Omental fat pad (tissue), 4 donors: ENCODE results near the gene EPHB4. TPM values are rescaled to one million over a fixed set of nuclear protein-coding genes. Genes with fewer than 3 reads are reported as not detected.

Experiments used
- ATAC-seq: fragments of 150-250 bp; one replicate; pipeline ENCODE4 v1.9.1; 2016; ENCODE audit warnings: mild to moderate bottlenecking, moderate library complexity; ENCODE audit not compliant: low FRiP score
- DNase-seq: peaks from one replicate; pipeline ENCODE4 v3.0.0-alpha.2; 2019; ENCODE audit warnings: low spot score
- total RNA-seq, 4 donors: library from RNA; depleted of rRNA; stranded (reverse); fragments of >200 nt; gene quantifications; one replicate each; pipeline ENCODE4 v1.1.0, GENCODE V29; 2016
- TF ChIP-seq, protein P1 (sequence below), 3 donors: fragments of 450-650 bp; IDR thresholded peaks; one replicate each; pipeline ENCODE4 v1.5.1; 2016 to 2017; ENCODE audit warnings: antibody characterized with exemption in 3 of 3, mild to moderate bottlenecking in 3 of 3, moderate library complexity in 2 of 3

EPHB4 gene
- total RNA-seq, 4 donors from 2014 or later: 24.3 to 73.5 (median 37.4) TPM

DNA sequence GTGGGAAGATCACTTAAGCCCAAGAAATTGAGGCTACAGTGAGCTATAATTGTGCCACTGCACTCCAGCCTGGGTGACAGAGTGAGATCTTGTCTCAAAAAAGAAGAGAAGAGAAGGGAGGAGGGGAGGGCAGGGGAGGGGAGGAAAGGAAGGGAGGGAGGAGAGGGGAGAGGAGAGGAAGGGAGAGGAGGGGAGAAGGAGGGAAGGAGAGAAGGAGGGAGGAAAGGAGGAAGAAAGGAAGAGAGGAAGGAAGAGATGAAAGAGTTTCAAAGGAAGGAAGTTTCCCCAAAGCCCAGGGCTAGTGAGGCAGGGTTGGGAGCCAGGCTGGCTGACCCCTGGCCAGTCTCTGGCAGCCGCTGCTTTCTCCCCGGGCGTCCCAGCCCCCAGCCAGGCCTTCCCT lies 32.6 kb downstream of the EPHB4 start:
- no peak for ATAC-seq
- no peak for DNase-seq
- TF ChIP-seq, protein P1, sequence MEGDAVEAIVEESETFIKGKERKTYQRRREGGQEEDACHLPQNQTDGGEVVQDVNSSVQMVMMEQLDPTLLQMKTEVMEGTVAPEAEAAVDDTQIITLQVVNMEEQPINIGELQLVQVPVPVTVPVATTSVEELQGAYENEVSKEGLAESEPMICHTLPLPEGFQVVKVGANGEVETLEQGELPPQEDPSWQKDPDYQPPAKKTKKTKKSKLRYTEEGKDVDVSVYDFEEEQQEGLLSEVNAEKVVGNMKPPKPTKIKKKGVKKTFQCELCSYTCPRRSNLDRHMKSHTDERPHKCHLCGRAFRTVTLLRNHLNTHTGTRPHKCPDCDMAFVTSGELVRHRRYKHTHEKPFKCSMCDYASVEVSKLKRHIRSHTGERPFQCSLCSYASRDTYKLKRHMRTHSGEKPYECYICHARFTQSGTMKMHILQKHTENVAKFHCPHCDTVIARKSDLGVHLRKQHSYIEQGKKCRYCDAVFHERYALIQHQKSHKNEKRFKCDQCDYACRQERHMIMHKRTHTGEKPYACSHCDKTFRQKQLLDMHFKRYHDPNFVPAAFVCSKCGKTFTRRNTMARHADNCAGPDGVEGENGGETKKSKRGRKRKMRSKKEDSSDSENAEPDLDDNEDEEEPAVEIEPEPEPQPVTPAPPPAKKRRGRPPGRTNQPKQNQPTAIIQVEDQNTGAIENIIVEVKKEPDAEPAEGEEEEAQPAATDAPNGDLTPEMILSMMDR (IDR thresholded peaks at IDR 0.05): no peak

DNA sequence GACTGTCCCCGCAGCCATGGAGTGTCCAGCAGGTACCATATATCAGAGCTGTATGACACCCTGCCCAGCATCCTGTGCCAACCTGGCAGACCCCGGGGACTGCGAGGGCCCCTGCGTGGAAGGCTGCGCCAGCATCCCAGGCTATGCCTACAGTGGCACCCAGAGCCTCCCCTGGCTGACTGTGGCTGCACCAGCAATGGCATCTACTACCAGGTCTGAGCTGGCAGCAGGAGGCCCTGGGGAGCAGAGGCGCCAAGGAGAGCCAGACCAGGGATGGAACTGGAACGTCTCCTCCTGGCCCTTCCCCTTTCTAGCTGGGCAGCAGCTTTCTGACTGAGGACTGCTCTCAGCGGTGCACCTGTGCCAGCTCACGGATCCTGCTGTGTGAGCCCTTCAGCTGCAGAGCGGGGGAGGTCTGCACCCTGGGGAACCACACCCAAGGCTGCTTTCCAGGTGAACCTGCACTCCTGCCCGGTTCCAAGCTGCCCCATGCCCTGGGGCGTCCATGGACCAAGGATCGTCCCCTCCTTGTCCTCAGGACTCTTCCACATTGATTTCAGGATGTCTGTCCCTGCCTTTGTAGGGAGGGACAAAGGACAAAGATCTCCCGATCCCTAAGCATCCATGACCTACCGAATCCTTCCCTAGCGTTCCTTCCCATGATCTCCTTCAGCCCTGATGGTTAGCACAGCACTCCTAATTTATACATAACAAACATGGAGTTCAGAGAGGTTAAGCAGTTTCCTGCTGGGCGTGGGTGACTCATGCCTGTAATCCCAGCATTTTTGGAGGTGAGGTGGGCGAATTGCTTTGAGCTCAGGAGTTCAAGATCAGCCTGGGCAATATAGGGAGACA lies 33.3 kb downstream of the EPHB4 start:
- DNase-seq: no peak
- TF ChIP-seq, protein P1 (IDR thresholded peaks at IDR 0.05): no peak
- no peak for ATAC-seq

- TF ChIP-seq, protein P1 (IDR thresholded peaks at IDR 0.05): no peak
- DNase-seq (no peak), ATAC-seq (peak; percentile 39)
Observed at GRCh38 chr7:100791881-100792666, 35.2 kb downstream of the EPHB4 start.

DNA sequence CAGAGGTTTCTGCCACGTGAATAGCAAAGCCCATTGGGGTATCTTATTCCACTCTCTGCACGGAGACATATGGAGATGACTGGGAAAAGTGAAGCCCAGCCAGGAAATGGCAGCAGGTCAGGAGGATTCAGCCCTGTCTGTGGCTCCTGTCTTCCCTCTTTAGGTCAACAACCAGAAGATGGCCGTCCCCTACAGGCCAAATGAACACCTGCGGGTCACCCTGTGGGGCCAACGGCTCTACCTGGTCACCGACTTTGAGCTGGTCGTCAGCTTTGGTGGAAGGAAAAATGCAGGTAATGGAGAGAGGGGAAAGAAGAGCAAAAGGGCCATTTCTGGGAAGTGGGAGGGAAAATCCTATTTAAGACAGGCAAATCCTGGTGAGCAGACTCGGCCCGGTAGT lies 38.3 kb downstream of the EPHB4 start:
- TF ChIP-seq, protein P1 (IDR thresholded peaks at IDR 0.05): no peak
- ATAC-seq (no peak), DNase-seq (no peak)

GRCh38 chr7:100786323-100786722 lies 41.0 kb downstream of the EPHB4 start:
- TF ChIP-seq, protein P1 (IDR thresholded peaks at IDR 0.05): no peak
- ATAC-seq: no peak
- DNase-seq: no peak

- TF ChIP-seq, protein P1 (IDR thresholded peaks at IDR 0.05): no peak
- ATAC-seq (no peak), DNase-seq (no peak)
Observed at GRCh38 chr7:100785878-100786277, 41.4 kb downstream of the EPHB4 start.
